ENCODE results near the gene ANKS1A.

ANKS1A gene

DNA sequence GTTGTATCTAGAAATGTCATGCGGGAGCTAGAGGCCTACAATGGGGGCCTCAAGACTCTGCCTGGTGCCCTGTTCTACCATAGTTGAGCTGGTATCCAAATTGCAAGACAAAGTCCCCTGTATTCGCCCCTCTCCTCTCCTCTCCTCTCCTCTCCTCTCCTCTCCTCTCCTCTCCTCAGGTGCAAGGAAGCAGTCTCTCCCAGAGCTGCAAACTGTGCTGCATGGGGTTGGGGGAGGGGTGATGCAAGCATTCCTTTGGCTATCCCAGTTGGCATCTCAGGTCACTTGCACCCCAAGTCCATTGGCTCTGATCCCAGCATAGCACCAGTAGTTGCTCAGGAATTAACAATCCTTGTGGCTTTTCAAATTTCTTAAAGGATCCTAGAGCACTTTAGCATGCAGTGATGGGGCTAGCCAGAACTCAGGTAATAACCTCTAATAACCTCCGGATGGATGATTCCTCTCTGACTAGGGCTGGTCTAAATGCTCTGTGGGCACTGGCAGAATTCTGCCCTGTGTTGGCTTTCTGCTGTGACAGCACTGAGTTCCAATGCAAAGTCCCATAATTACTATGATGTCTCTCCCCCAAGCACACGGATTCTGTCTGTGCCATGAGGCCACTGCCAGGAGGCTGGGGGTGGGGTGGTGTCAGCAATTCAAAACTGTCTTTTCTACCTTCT, 36.5 kb upstream of the ANKS1A start:
- ChIA-PET POLR2A (no interaction called here), CTCF (no interaction called here)
- TF ChIP-seq ZNF558 (tag by site-specific recombination; IDR thresholded peaks at IDR 0.05) (no peak), ZNF248 (tag by site-specific recombination; IDR thresholded peaks at IDR 0.05) (no peak), KLF9 (tag by site-specific recombination; IDR thresholded peaks at IDR 0.05; ENCODE audit: low read depth) (no peak), ZNF768 (tag by site-specific recombination; IDR thresholded peaks at IDR 0.05) (no peak), PRDM1 (tag by site-specific recombination; IDR thresholded peaks at IDR 0.05) (no peak), YY1 (tag by site-specific recombination; IDR thresholded peaks at IDR 0.05) (no peak), ZNF211 (tag by site-specific recombination; IDR thresholded peaks at IDR 0.05; ENCODE audit: low read depth) (no peak), ZNF514 (tag by site-specific recombination; IDR thresholded peaks at IDR 0.05) (no peak), KLF1 (tag by site-specific recombination; IDR thresholded peaks at IDR 0.05) (no peak), ZNF239 (tag by site-specific recombination; IDR thresholded peaks at IDR 0.05) (no peak)
- TF ChIP-seq, protein P1, sequence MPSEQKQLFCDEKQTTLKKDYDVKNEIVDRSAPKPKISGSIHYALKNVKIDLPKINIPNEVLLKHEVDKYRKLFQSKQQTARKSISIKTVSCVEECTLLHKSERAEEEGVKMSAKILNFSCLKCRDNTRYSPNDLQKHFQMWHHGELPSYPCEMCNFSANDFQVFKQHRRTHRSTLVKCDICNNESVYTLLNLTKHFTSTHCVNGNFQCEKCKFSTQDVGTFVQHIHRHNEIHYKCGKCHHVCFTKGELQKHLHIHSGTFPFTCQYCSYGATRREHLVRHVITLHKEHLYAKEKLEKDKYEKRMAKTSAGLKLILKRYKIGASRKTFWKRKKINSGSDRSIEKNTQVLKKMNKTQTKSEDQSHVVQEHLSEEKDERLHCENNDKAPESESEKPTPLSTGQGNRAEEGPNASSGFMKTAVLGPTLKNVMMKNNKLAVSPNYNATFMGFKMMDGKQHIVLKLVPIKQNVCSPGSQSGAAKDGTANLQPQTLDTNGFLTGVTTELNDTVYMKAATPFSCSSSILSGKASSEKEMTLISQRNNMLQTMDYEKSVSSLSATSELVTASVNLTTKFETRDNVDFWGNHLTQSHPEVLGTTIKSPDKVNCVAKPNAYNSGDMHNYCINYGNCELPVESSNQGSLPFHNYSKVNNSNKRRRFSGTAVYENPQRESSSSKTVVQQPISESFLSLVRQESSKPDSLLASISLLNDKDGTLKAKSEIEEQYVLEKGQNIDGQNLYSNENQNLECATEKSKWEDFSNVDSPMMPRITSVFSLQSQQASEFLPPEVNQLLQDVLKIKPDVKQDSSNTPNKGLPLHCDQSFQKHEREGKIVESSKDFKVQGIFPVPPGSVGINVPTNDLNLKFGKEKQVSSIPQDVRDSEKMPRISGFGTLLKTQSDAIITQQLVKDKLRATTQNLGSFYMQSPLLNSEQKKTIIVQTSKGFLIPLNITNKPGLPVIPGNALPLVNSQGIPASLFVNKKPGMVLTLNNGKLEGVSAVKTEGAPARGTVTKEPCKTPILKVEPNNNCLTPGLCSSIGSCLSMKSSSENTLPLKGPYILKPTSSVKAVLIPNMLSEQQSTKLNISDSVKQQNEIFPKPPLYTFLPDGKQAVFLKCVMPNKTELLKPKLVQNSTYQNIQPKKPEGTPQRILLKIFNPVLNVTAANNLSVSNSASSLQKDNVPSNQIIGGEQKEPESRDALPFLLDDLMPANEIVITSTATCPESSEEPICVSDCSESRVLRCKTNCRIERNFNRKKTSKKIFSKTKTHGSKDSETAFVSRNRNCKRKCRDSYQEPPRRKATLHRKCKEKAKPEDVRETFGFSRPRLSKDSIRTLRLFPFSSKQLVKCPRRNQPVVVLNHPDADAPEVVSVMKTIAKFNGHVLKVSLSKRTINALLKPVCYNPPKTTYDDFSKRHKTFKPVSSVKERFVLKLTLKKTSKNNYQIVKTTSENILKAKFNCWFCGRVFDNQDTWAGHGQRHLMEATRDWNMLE (tag by site-specific recombination; conservative IDR thresholded peaks at IDR 0.05; ENCODE audit: low read depth): no peak
- TF ChIP-seq, protein P2, sequence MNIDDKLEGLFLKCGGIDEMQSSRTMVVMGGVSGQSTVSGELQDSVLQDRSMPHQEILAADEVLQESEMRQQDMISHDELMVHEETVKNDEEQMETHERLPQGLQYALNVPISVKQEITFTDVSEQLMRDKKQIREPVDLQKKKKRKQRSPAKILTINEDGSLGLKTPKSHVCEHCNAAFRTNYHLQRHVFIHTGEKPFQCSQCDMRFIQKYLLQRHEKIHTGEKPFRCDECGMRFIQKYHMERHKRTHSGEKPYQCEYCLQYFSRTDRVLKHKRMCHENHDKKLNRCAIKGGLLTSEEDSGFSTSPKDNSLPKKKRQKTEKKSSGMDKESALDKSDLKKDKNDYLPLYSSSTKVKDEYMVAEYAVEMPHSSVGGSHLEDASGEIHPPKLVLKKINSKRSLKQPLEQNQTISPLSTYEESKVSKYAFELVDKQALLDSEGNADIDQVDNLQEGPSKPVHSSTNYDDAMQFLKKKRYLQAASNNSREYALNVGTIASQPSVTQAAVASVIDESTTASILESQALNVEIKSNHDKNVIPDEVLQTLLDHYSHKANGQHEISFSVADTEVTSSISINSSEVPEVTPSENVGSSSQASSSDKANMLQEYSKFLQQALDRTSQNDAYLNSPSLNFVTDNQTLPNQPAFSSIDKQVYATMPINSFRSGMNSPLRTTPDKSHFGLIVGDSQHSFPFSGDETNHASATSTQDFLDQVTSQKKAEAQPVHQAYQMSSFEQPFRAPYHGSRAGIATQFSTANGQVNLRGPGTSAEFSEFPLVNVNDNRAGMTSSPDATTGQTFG (tag by site-specific recombination; IDR thresholded peaks at IDR 0.05; ENCODE audit: borderline replicate concordance): no peak
- TF ChIP-seq, protein P3, sequence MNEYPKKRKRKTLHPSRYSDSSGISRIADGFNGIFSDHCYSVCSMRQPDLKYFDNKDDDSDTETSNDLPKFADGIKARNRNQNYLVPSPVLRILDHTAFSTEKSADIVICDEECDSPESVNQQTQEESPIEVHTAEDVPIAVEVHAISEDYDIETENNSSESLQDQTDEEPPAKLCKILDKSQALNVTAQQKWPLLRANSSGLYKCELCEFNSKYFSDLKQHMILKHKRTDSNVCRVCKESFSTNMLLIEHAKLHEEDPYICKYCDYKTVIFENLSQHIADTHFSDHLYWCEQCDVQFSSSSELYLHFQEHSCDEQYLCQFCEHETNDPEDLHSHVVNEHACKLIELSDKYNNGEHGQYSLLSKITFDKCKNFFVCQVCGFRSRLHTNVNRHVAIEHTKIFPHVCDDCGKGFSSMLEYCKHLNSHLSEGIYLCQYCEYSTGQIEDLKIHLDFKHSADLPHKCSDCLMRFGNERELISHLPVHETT (tag by site-specific recombination; IDR thresholded peaks at IDR 0.05): no peak
- TF ChIP-seq, protein P4, sequence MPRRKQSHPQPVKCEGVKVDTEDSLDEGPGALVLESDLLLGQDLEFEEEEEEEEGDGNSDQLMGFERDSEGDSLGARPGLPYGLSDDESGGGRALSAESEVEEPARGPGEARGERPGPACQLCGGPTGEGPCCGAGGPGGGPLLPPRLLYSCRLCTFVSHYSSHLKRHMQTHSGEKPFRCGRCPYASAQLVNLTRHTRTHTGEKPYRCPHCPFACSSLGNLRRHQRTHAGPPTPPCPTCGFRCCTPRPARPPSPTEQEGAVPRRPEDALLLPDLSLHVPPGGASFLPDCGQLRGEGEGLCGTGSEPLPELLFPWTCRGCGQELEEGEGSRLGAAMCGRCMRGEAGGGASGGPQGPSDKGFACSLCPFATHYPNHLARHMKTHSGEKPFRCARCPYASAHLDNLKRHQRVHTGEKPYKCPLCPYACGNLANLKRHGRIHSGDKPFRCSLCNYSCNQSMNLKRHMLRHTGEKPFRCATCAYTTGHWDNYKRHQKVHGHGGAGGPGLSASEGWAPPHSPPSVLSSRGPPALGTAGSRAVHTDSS (tag by site-specific recombination; IDR thresholded peaks at IDR 0.05): no peak
- TF ChIP-seq, protein P5, sequence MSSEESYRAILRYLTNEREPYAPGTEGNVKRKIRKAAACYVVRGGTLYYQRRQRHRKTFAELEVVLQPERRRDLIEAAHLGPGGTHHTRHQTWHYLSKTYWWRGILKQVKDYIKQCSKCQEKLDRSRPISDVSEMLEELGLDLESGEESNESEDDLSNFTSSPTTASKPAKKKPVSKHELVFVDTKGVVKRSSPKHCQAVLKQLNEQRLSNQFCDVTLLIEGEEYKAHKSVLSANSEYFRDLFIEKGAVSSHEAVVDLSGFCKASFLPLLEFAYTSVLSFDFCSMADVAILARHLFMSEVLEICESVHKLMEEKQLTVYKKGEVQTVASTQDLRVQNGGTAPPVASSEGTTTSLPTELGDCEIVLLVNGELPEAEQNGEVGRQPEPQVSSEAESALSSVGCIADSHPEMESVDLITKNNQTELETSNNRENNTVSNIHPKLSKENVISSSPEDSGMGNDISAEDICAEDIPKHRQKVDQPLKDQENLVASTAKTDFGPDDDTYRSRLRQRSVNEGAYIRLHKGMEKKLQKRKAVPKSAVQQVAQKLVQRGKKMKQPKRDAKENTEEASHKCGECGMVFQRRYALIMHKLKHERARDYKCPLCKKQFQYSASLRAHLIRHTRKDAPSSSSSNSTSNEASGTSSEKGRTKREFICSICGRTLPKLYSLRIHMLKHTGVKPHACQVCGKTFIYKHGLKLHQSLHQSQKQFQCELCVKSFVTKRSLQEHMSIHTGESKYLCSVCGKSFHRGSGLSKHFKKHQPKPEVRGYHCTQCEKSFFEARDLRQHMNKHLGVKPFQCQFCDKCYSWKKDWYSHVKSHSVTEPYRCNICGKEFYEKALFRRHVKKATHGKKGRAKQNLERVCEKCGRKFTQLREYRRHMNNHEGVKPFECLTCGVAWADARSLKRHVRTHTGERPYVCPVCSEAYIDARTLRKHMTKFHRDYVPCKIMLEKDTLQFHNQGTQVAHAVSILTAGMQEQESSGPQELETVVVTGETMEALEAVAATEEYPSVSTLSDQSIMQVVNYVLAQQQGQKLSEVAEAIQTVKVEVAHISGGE (tag by site-specific recombination; conservative IDR thresholded peaks at IDR 0.05; ENCODE audit: low read depth): no peak
- Histone ChIP-seq H3K4me1 (ENCODE audit: control insufficient read depth, insufficient read depth, low read length) (no peaks in the 10 kb centered on the region), H3K4me3 (ENCODE audit: low read depth, low read length) (no peak overlapping the region), H3K27ac (ENCODE audit: extremely low read depth, low read depth, low read length) (no peak overlapping the region), H3K36me3 (ENCODE audit: control insufficient read depth in 2 of 2, insufficient read depth in 1 of 2, low read length in 2 of 2) (peaks cover 33 to 49% of the 10 kb centered on the region in 2 experiments), H3K9me3 (ENCODE audit: control insufficient read depth, insufficient read depth, low read depth, low read length) (no peaks in the 10 kb centered on the region)

Measured in HEK293 (cell line).